Measurements from ENCODE around the gene CERS1. TPM values are rescaled to one million over a fixed set of nuclear protein-coding genes. Genes with fewer than 3 reads are reported as not detected.

Gene CERS1
- total RNA-seq, 1 donor from 2014 or later, result 0.24 TPM

GRCh38 chr19:18863843-18864362 lies 32.1 kb downstream of the CERS1 start:
- intact Hi-C loops (cut with DNase I), result loop anchor here (10.0 kb wide), 1 partner anchor 409 kb away; no protein-coding TSS in a partner anchor

GRCh38 chr19:18862976-18863842 lies 32.7 kb downstream of the CERS1 start:
- ATAC-seq (ENCODE audit: poor library complexity) (no peak), DNase-seq (no peak)
- intact Hi-C loops (cut with DNase I), result loop anchor here (10.0 kb wide), 1 partner anchor 408 kb away; no protein-coding TSS in a partner anchor

More at GRCh38 chr19:18863843-18864362, 32.1 kb downstream of the CERS1 start:
- ATAC-seq (ENCODE audit: poor library complexity), result no peak
- no peak for DNase-seq

GRCh38 chr19:18861917-18862316 lies 34.0 kb downstream of the CERS1 start:
- ATAC-seq (ENCODE audit: poor library complexity), result no peak
- no peak for DNase-seq
- intact Hi-C loops (cut with DNase I), result loop anchor here (10.0 kb wide), 1 partner anchor 407 kb away; no protein-coding TSS in a partner anchor

GRCh38 chr19:18861235-18861634 lies 34.7 kb downstream of the CERS1 start:
- ATAC-seq (ENCODE audit: poor library complexity), result no peak
- no peak for DNase-seq
- intact Hi-C loops (cut with DNase I), result loop anchor here (10.0 kb wide), 1 partner anchor 406 kb away; no protein-coding TSS in a partner anchor

GRCh38 chr19:18860725-18861124 lies 35.2 kb downstream of the CERS1 start:
- DNase-seq, result no peak
- ATAC-seq (ENCODE audit: poor library complexity), result no peak
- intact Hi-C loops (cut with DNase I), result loop anchor here (10.0 kb wide), 1 partner anchor 406 kb away; no protein-coding TSS in a partner anchor

GRCh38 chr19:18860302-18860700 lies 35.7 kb downstream of the CERS1 start:
- DNase-seq (no peak), ATAC-seq (ENCODE audit: poor library complexity) (no peak)
- intact Hi-C loops (cut with DNase I), result loop anchor here (10.0 kb wide), 1 partner anchor 406 kb away; no protein-coding TSS in a partner anchor

- ATAC-seq (ENCODE audit: poor library complexity) (peak; percentile 5), DNase-seq (no peak)
- intact Hi-C loops (cut with DNase I), result loop anchor here (10.0 kb wide), 1 partner anchor 405 kb away; no protein-coding TSS in a partner anchor
These were observed 36.2 kb downstream of the CERS1 start for GRCh38 chr19:18859676-18860301.

GRCh38 chr19:18858906-18859646 lies 36.9 kb downstream of the CERS1 start:
- intact Hi-C loops (cut with DNase I), result no loop called here
- no peak for ATAC-seq (ENCODE audit: poor library complexity)
- DNase-seq, result no peak

GRCh38 chr19:18857223-18857622 lies 38.7 kb downstream of the CERS1 start:
- intact Hi-C loops (cut with DNase I), result no loop called here

GRCh38 chr19:18856385-18857126 lies 39.4 kb downstream of the CERS1 start:
- intact Hi-C loops (cut with DNase I), result no loop called here
- ATAC-seq (ENCODE audit: poor library complexity) (no peak), DNase-seq (no peak)

More at GRCh38 chr19:18857223-18857622, 38.7 kb downstream of the CERS1 start:
- ATAC-seq (ENCODE audit: poor library complexity) (no peak), DNase-seq (no peak)

- DNase-seq (no peak), ATAC-seq (ENCODE audit: poor library complexity) (no peak)
- intact Hi-C loops (cut with DNase I), result no loop called here
These were observed 40.1 kb downstream of the CERS1 start for GRCh38 chr19:18855647-18856384.

- ATAC-seq (ENCODE audit: poor library complexity) (no peak), DNase-seq (no peak)
- intact Hi-C loops (cut with DNase I), result no loop called here
These were observed 41.0 kb downstream of the CERS1 start for GRCh38 chr19:18854982-18855381.

- intact Hi-C loops (cut with DNase I), result no loop called here
These were observed 42.1 kb downstream of the CERS1 start for GRCh38 chr19:18853755-18854427.

GRCh38 chr19:18852648-18853047 lies 43.3 kb downstream of the CERS1 start:
- DNase-seq, result no peak
- intact Hi-C loops (cut with DNase I), result no loop called here
- ATAC-seq (ENCODE audit: poor library complexity), result no peak

More at GRCh38 chr19:18853755-18854427, 42.1 kb downstream of the CERS1 start:
- DNase-seq (no peak), ATAC-seq (ENCODE audit: poor library complexity) (no peak)

- ATAC-seq (ENCODE audit: poor library complexity) (no peak), DNase-seq (no peak)
- intact Hi-C loops (cut with DNase I), result no loop called here
These were observed 44.2 kb downstream of the CERS1 start for GRCh38 chr19:18851673-18852325.

All from Right ventricle myocardium superior (tissue), 1 donor.